SJSA1 (cell line): Measurements from ENCODE around the gene PRKCE. TPM values are rescaled to one million over a fixed set of nuclear protein-coding genes. Genes with fewer than 3 reads are reported as not detected.
A peak's percentile ranks its signal among the peaks of the same experiment; 100 is the strongest.

Experiments
- DNase-seq, 2 experiments: peaks; one replicate each; pipeline ENCODE4 v3.0.0-alpha.2; 2015 to 2020; ENCODE audit warnings: low spot score in 2 of 2, low read depth in 1 of 2
- H3K27ac ChIP-seq: fragments of 250-450 bp; sonication (Bioruptor Pico); 2 replicates; pipeline ENCODE4 v1.5.1; 2020; ENCODE audit warnings: mild to moderate bottlenecking, moderate library complexity
- H3K27me3 ChIP-seq: fragments of 250-450 bp; sonication (Bioruptor Pico); replicated peaks from 2 replicates; pipeline ENCODE4 v1.5.1; 2020; ENCODE audit warnings: mild to moderate bottlenecking, moderate library complexity
- H3K36me3 ChIP-seq: fragments of 250-450 bp; sonication (Bioruptor Pico); 2 replicates; pipeline ENCODE4 v1.5.1; 2020; ENCODE audit warnings: mild to moderate bottlenecking
- H3K4me1 ChIP-seq: fragments of 250-450 bp; sonication (Bioruptor Pico); replicated peaks from 2 replicates; pipeline ENCODE4 v1.6.1; 2021; ENCODE audit warnings: mild to moderate bottlenecking
- H3K4me3 ChIP-seq: fragments of 250-450 bp; sonication (Bioruptor Pico); 2 replicates; pipeline ENCODE4 v1.5.1; 2020; ENCODE audit warnings: mild to moderate bottlenecking
- H3K9me3 ChIP-seq: fragments of 250-450 bp; sonication (Bioruptor Pico); replicated peaks from 2 replicates; pipeline ENCODE4 v1.5.1; 2020; ENCODE audit warnings: mild to moderate bottlenecking
- total RNA-seq: library from RNA; depleted of rRNA; stranded (reverse); fragments of >200 nt; shearing (Covaris generic); gene quantifications from 2 replicates; pipeline ENCODE4 v1.2.3, GENCODE V29; 2014

Gene PRKCE
- total RNA-seq, 1 experiment from 2014 or later = 43.3 TPM

GRCh38 chr2:46136481-46136880 is 485.0 kb downstream of the PRKCE start:
- Histone ChIP-seq H3K4me1 (peaks cover 14% of the 10 kb centered on the region), H3K4me3 (no peak overlapping the region), H3K36me3 (peaks cover 11% of the 10 kb centered on the region), H3K27me3 (no peaks in the 10 kb centered on the region), H3K27ac (peak overlapping the region; percentile 77), H3K9me3 (no peaks in the 10 kb centered on the region)
- DNase-seq = no peak

- no peak overlapping the region for H3K4me3 ChIP-seq
- H3K9me3 ChIP-seq = no peaks in the 10 kb centered on the region
- peak overlapping the region; percentile 77; the same call in 1 of the 2 replicates for H3K27ac ChIP-seq
- no peak for DNase-seq
- H3K4me1 ChIP-seq = peaks cover 14% of the 10 kb centered on the region
- H3K36me3 ChIP-seq = peaks cover 10% of the 10 kb centered on the region
- no peaks in the 10 kb centered on the region for H3K27me3 ChIP-seq
These were observed 485.5 kb downstream of the PRKCE start for GRCh38 chr2:46136953-46137352.

- H3K36me3 ChIP-seq = peaks cover 20% of the 10 kb centered on the region
- DNase-seq = no peak
- H3K9me3 ChIP-seq = no peaks in the 10 kb centered on the region
- H3K4me3 ChIP-seq = no peak overlapping the region
- no peaks in the 10 kb centered on the region for H3K27me3 ChIP-seq
- H3K4me1 ChIP-seq = peaks cover 15% of the 10 kb centered on the region
- no peak overlapping the region for H3K27ac ChIP-seq
These were observed 491.3 kb downstream of the PRKCE start for GRCh38 chr2:46142546-46143428.

GRCh38 chr2:46143429-46144132 is 492.1 kb downstream of the PRKCE start:
- Histone ChIP-seq H3K27me3 (no peaks in the 10 kb centered on the region), H3K9me3 (no peaks in the 10 kb centered on the region), H3K27ac (no peak overlapping the region), H3K4me1 (peaks cover 15% of the 10 kb centered on the region), H3K4me3 (no peak overlapping the region), H3K36me3 (peaks cover 26% of the 10 kb centered on the region)
- DNase-seq = no peak

- Histone ChIP-seq H3K27me3 (no peaks in the 10 kb centered on the region), H3K27ac (no peak overlapping the region), H3K4me1 (peaks cover 15% of the 10 kb centered on the region), H3K4me3 (no peak overlapping the region), H3K36me3 (peaks cover 30% of the 10 kb centered on the region), H3K9me3 (no peaks in the 10 kb centered on the region)
- DNase-seq = no peak
These were observed 492.8 kb downstream of the PRKCE start for GRCh38 chr2:46144133-46144800.

GRCh38 chr2:46145017-46145416 is 493.5 kb downstream of the PRKCE start:
- Histone ChIP-seq H3K4me1 (peaks cover 15% of the 10 kb centered on the region), H3K36me3 (peaks cover 30% of the 10 kb centered on the region), H3K27me3 (no peaks in the 10 kb centered on the region), H3K27ac (no peak overlapping the region), H3K9me3 (no peaks in the 10 kb centered on the region), H3K4me3 (no peak overlapping the region)
- DNase-seq = no peak

GRCh38 chr2:46145840-46146239 is 494.4 kb downstream of the PRKCE start:
- Histone ChIP-seq H3K4me1 (peaks cover 20% of the 10 kb centered on the region), H3K27me3 (no peaks in the 10 kb centered on the region), H3K27ac (no peak overlapping the region), H3K4me3 (no peak overlapping the region), H3K36me3 (peaks cover 33% of the 10 kb centered on the region), H3K9me3 (no peaks in the 10 kb centered on the region)
- DNase-seq = no peak

GRCh38 chr2:46146866-46147502 is 495.5 kb downstream of the PRKCE start:
- Histone ChIP-seq H3K27ac (no peak overlapping the region), H3K4me3 (no peak overlapping the region), H3K9me3 (no peaks in the 10 kb centered on the region), H3K27me3 (no peaks in the 10 kb centered on the region), H3K4me1 (peaks cover 26% of the 10 kb centered on the region), H3K36me3 (peaks cover 43% of the 10 kb centered on the region)
- DNase-seq = no peak

- Histone ChIP-seq H3K9me3 (no peaks in the 10 kb centered on the region), H3K4me1 (peaks cover 20% of the 10 kb centered on the region), H3K36me3 (peaks cover 51% of the 10 kb centered on the region), H3K4me3 (no peak overlapping the region), H3K27ac (no peak overlapping the region), H3K27me3 (no peaks in the 10 kb centered on the region)
- DNase-seq = no peak
These were observed 496.3 kb downstream of the PRKCE start for GRCh38 chr2:46147626-46148368.

GRCh38 chr2:46148369-46148736 is 496.9 kb downstream of the PRKCE start:
- no peak for DNase-seq
- Histone ChIP-seq H3K4me3 (no peak overlapping the region), H3K4me1 (peaks cover 15% of the 10 kb centered on the region), H3K27ac (no peak overlapping the region), H3K27me3 (no peaks in the 10 kb centered on the region), H3K36me3 (peaks cover 56% of the 10 kb centered on the region), H3K9me3 (no peaks in the 10 kb centered on the region)

GRCh38 chr2:46150445-46150955 is 499.0 kb downstream of the PRKCE start:
- no peak overlapping the region for H3K4me3 ChIP-seq
- H3K27me3 ChIP-seq = no peaks in the 10 kb centered on the region
- H3K9me3 ChIP-seq = no peaks in the 10 kb centered on the region
- H3K4me1 ChIP-seq = peaks cover 11% of the 10 kb centered on the region
- H3K36me3 ChIP-seq = peaks cover 51% of the 10 kb centered on the region
- no peak overlapping the region for H3K27ac ChIP-seq
- no peak for DNase-seq

- no peak for DNase-seq
- H3K27ac ChIP-seq = no peak overlapping the region
These were observed 500.1 kb downstream of the PRKCE start for GRCh38 chr2:46151577-46151976.

More at GRCh38 chr2:46151577-46151976, 500.1 kb downstream of the PRKCE start:
- Histone ChIP-seq H3K36me3 (peaks cover 53% of the 10 kb centered on the region), H3K4me3 (no peak overlapping the region), H3K4me1 (peaks cover 11% of the 10 kb centered on the region), H3K27me3 (no peaks in the 10 kb centered on the region), H3K9me3 (no peaks in the 10 kb centered on the region)
